Skeletal muscle satellite cell (primary cell): ENCODE data around the gene NFAM1.

Experiments used
- H3K27me3 ChIP-seq: 2 replicates; pipeline ENCODE4 v1.7.0; 2013; ENCODE audit warnings: low read length; ENCODE audit not compliant: control insufficient read depth, insufficient read depth
- H3K36me3 ChIP-seq: 2 replicates; pipeline ENCODE4 v1.7.0; 2013; ENCODE audit warnings: mild to moderate bottlenecking, control low read depth, low read length; ENCODE audit not compliant: insufficient read depth
- H3K4me1 ChIP-seq: 2 replicates; pipeline ENCODE4 v1.7.0; 2013; ENCODE audit warnings: low read length; ENCODE audit not compliant: control insufficient read depth, insufficient read depth
- H3K4me2 ChIP-seq: 2 replicates; pipeline ENCODE4 v1.7.0; 2013; ENCODE audit warnings: mild to moderate bottlenecking, low read length
- H3K4me3 ChIP-seq: 2 replicates; pipeline ENCODE4 v1.7.0; 2013; ENCODE audit warnings: low read length
- H3K9ac ChIP-seq: 2 replicates; pipeline ENCODE4 v1.7.0; 2013; ENCODE audit warnings: mild to moderate bottlenecking, low read depth, low read length, moderate library complexity
- H3K9me3 ChIP-seq: replicated peaks from 2 replicates; pipeline ENCODE4 v1.7.0; 2013; ENCODE audit warnings: mild to moderate bottlenecking, control low read depth, low read length

The NFAM1 gene

DNA sequence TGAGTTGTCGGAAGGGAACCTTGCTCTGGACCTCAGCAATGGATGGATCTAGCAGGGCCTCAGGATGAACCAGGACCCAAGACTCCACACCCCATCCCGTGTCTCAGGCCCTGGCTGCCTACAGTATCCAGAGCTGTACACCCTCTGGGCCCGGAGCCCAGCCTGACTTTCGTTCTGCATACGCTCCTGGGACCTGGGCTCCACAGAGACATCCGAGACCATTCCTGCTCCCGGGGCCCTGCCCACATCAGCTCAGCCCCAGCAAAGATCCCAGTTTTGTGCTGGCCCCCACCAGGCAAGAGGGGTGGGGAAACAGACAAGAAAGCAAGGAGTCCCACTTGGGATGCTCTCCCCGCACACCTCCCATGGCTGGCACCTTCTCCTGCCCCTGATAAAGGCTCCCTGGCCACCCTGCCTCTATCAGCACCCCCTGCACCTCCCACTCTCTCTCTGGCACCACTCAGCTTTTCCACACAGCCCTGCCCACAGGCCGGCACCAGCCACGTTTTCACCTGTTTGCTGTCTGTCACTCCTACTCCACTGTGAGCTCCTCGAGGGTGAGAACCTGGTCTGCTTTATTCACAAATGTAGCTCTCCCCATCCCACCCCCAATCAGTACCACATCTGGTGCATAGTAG, 97.2 kb downstream of the NFAM1 start:
- H3K36me3 ChIP-seq = no peaks in the 10 kb centered on the region
- peaks cover 97% of the 10 kb centered on the region for H3K27me3 ChIP-seq

DNA sequence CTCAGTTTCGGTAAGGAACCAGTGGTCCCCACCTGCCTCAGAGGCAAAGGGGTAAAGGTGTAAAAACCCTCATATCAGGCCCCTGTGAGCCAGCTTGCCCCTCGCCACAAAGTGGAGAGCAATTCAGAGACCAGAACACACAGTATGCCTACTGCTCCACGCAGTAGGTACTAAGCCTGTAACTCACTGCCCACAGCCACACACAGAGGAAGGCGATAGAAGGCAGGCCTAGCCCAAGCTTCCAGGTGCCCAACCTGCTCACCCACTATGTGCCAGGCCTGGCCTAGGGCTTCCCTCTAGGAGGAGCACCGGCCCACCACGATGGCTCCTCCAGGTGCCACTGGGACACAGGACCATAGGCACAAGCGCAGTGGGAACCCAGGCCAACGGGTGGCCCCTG, 98.7 kb downstream of the NFAM1 start:
- Histone ChIP-seq H3K27me3 (peaks cover 96% of the 10 kb centered on the region), H3K9ac (no peak overlapping the region), H3K36me3 (no peaks in the 10 kb centered on the region), H3K9me3 (no peaks in the 10 kb centered on the region), H3K4me2 (no peak overlapping the region), H3K4me3 (no peak overlapping the region), H3K4me1 (no peaks in the 10 kb centered on the region)

More for the DNA sequence above, 97.2 kb downstream of the NFAM1 start:
- Histone ChIP-seq H3K4me3 (no peak overlapping the region), H3K9ac (no peak overlapping the region), H3K9me3 (no peaks in the 10 kb centered on the region), H3K4me2 (no peak overlapping the region), H3K4me1 (no peaks in the 10 kb centered on the region)

DNA sequence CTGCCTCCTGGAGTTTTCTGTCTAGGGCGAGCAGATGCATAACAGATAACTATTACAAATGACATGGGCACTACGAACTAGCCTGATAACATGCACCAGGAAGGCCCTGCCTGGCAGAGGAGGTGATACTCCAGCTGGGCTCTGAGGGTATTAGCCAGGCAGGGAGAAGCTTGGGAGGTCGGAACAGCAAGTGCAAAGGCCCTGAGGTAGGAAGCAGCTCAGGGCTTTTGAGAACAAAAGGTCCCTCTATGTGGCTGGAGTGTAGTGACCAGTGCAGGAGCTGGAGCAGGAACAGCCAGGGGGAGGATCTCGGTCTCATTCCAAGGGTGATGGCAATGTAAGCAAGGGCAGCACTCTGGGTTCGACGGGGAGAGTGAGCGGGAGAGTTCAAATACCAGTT, 100.1 kb downstream of the NFAM1 start:
- Histone ChIP-seq H3K4me3 (no peak overlapping the region), H3K4me2 (no peak overlapping the region), H3K4me1 (no peaks in the 10 kb centered on the region), H3K9me3 (no peaks in the 10 kb centered on the region), H3K27me3 (peaks cover 96% of the 10 kb centered on the region), H3K9ac (no peak overlapping the region), H3K36me3 (no peaks in the 10 kb centered on the region)

DNA sequence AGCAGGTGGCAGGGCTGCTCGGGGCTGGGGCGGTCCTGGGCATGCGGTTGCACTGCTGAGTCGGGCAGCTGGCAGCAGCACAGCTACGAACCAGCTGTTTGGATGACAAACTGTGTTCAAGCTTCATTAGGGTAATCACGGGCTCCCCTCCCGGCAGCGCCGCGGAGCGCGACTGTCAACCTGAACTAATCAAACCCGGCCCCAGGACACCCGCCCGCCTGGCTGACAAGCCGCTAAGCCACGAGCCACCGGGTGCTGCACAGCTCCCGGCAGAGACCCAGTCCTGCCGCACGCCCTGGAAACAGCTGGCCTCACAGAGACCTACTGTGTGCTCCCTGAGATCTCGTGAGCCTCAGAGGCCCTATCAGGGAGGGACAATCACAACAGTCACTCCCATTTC, 101.2 kb downstream of the NFAM1 start:
- Histone ChIP-seq H3K9me3 (no peaks in the 10 kb centered on the region), H3K36me3 (no peaks in the 10 kb centered on the region), H3K9ac (no peak overlapping the region), H3K4me2 (no peak overlapping the region), H3K27me3 (peaks cover 94% of the 10 kb centered on the region), H3K4me3 (no peak overlapping the region), H3K4me1 (no peaks in the 10 kb centered on the region)
